Measurements from ENCODE around the gene CDC27.
"Not testable (repeated sequence)": the region's sequence is repeated elsewhere in the genome, so short reads cannot be mapped to it uniquely, and the experiment has no call there.

CDC27 gene

DNA sequence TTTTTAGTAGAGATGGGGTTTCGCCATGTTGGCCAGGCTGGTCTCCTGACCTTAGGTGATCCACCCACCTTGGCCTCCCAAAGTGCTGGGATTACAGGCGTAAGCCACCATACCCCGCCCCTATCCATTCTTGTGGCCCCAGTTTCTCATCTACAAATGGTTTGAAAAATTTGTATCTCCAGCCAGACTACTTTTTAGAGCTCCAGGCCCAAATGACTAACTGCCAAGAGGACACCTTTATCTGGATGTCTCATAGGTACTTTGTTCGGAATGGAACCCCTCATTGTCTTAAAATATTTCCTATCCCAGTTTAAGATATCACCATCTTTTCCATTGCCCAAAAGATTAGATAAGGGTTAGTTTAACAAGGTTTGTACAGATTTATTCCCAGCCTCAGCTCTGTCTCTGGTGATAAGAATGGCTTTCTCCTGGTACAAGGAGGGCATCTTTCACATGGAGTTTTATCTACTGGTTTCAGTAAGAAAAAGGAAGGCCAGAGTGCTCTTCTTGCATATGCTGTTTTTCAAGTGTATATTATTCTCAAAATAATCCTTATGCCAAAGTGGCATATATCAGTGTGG lies 4.9 kb upstream of the CDC27 start:
- DNase-seq (ENCODE audit: low read depth in 2 of 2), result no peak

DNA sequence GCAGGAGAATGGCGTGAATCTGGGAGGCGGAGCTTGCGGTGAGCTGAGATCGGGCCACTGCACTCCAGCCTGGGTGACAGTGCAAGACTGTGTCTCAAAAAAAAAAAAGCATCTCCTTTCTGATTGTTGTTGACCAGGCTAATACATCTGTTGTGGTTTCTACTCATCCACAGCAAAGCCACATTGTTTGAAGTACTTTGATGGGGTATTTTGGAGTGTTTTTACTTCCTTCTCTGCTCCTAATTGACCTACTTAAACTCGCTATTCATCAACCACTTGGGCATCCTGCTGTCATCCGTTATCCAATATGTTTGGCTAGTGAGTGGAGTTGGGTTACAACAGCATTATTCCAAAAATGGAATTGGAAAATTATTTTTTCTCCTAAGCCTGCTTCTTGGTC lies 3.5 kb upstream of the CDC27 start:
- DNase-seq (ENCODE audit: low read depth in 2 of 2), result no peak

DNA sequence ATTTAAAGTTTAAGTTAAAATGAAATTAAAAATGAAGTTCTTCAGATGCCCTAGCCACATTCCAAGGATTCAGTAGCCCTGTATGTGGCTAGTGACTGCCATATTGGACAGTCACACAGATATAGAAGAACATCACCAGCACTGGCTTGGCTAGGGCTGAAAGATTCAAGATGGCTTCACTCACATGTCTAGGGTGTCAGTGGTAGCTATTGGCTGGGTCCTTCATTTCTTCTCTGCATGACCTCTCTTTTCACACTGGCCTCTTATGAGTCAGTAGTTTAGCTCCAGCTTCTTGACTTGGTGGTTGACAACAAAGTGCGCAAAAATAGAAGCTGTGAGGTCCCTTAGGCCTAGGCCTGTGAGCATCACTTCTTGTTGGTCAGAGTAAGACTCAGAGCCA lies 1.7 kb upstream of the CDC27 start:
- no peak for DNase-seq (ENCODE audit: low read depth in 2 of 2)

DNA sequence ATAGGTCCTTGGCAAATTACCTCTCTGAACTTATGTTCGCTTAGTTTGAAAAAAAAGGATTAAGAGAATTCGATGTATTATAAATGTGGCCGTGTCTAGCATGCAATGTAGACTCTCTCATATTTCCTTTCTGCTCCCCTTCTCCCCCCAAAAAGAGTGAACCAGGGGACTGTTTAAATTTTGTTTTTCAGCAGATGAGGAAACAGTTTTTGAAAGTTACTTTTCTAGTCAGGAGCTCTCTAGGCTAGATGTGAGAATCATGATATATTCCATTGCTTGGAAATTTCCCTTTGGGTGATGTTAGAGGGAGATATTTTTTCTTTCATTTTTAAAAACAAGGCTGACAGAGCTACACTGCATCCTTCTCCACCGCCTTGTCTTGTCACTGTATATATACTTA lies 1.1 kb upstream of the CDC27 start:
- no peak for DNase-seq (ENCODE audit: low read depth in 2 of 2)

DNA sequence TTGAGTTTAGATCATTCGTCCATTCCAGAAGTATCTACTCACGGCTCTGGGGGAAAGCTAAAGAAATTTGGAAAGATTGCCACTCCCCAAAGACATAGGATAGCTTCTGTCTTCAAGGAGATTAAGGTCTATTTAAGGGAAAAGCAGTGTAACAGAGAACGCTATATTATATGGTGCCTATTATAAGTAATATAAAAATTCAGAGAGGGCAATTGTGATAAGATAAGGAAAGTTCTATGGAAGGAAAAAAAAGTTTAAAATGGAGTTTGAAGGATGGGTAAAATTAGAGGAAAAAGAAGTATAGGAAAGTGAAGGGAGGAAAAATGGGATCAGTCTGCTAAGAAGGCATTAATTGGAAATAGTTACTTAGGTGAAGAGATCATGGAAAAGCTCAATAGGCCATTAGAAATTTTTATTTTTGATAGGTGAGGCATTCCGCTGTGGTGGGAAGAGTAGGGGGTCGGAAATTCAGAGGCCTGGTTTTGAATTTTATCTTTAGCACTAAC lies 690 bp upstream of the CDC27 start:
- DNase-seq (ENCODE audit: low read depth in 2 of 2), result no peak

DNA sequence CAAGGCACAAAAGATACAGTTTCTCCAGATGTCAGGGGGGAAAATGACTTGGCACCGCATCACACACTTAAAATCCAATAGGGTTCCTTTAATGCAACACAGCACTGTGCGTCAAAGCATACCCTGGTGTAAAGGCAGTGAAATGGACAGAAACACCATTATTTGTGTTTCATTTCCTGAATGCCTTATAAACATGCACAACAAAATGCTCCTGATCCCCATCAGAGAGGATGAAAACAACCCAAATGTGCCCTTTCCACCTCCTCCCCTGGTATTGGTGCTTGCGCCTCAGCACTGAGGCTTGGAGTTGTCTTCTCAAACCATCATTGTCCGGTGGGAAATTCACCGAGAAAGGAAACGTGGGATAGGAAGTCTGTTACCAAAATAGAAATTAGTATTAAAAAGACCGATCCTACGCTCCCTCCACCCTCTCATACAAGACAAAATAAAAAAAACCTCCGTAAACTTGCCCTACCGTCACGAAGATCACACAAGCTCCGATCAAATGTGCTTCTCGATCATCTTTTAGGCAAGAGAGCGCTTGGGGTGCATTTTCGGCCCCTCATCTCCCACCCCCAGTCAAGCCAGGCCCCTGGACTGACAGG lies 722 bp downstream of the CDC27 start:
- no peak for DNase-seq (ENCODE audit: low read depth in 2 of 2)

DNA sequence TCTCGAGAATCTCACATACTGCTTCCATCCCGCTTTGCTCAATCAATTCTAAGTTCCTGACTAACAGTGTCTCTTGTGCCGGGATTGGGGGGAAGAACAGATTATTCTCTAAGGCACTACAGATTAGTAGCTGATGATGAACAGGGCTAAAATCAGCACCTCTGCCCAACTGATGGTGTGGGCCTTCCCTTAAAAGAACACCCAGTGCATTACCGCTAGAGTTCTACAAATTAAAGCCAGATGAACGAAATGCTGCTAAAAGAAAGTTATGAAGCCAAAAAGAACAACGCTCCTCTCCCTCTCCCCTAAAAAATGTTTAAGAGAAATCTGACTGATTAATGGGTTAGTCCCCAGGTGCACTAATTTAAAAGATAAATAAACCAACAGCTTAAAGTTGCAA lies 4.4 kb downstream of the CDC27 start:
- no peak for DNase-seq (ENCODE audit: low read depth in 2 of 2)

DNA sequence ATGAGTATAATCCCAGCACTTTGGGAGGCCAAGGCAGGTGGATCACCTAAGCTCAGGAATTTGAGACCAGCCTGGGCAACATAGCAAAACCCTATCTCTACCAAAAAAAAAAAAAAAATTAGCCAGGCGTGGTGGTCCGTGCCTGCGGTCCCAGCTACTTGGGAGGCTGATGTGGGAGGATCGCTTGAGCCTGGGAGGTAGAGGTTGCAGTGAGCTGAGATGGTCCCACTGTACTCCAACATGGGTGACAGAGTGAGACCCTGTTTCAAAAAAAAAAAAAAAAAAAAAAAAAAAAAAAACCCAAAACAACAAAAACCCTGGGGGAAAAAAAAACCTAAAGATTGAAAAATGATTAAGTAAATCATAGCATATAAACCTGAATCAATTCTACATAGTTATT lies 8.1 kb downstream of the CDC27 start:
- not testable (repeated sequence) for DNase-seq (ENCODE audit: low read depth in 2 of 2)

DNA sequence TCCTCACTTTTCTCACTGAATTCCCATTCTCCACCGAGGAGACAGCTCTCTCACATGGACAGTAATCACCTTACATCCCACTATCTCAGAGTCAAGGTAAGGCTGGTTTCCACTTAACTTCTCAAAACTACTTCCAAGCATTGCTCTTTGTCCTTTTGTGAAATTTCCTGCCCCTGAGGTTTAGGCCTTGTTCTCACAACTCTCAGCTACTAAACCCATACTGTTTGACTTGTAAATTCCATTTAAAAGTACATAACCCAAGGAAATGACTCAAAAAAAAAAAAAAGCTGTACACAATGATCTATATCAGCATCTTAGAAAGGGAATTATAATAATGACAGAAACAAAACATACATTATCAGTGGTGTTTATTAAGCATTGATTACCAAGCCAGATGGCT lies 8.8 kb downstream of the CDC27 start:
- no peak for DNase-seq (ENCODE audit: low read depth in 2 of 2)

DNA sequence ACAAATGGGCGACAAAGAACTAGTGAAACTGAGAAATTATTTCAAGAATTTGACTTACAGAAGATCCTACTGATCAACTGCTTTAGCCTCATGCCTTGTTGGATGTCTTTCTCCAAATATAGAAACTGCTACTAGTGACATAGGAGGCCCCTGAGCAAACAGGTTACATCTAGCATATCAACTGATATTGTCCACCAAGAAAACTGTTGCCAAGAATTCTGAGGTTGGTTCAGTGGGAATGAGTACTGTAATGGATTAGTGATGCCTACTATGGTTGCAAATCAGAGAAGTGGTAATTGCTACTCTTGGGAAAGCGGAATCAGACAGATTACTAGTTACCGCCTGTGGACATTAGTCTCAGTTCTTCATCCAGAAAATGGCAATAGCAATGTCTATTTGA lies 10.0 kb downstream of the CDC27 start:
- DNase-seq (ENCODE audit: low read depth in 2 of 2), result no peak

DNA sequence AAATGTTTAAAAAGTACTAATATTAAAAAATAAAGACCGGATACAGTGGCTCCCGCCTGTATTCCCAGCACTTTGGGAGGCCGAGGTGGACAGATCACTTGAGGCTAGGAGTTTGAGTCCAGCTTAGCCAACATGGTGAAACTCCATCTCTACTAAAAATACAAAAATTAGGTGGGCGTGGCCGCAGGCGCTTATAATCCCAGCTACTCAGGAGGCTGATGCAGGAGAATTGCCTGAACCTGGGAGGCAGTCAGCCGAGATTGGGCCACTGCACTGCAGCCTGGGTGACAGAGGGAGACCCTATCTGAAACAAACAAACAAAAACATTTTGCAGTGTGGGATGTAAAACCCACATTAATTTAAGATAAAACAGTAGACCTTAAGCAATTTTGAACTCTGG lies 11.8 kb downstream of the CDC27 start:
- no peak for DNase-seq (ENCODE audit: low read depth in 2 of 2)

DNA sequence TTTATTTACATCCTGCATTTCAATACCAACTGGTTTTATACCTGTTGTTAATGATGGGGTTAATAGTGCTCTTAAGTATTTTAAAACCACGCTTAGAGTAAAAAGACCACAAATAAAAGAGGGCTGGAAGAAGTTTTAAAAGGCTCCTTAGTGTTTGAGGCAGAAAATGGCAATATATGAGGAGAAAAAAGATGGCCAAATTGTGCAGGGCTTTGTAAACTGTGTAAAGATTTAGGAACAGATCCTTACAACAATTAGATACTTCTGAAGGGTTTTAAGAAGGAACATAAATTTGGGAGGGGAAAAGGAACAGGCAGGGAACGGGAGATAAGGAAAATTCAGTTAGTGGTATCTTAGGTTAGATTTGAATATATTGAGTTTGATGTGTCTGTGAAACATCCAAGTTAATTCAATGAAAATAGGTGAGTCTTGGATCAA lies 12.7 kb downstream of the CDC27 start:
- no peak for DNase-seq (ENCODE audit: low read depth in 2 of 2)

DNA sequence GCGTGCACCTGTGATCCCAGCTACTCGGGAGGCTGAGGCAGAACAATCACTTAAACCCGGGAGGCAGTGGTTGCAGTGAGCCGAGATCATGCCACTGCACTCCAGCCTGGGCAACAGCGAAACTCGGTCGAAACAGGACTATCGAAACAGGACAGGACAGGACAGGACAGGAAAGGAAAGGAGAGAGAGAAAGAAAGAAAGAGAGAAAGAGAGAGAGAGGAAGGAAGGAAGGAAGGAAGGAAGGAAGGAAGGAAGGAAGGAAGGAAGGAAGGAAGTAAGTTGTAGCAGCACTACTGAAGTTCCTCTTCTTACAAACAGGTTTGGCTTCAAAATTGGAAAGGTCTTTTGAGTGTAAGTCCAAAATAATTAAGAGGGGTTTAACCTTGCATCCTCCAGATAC lies 14.3 kb downstream of the CDC27 start:
- not testable (repeated sequence) for DNase-seq (ENCODE audit: low read depth in 2 of 2)

DNA sequence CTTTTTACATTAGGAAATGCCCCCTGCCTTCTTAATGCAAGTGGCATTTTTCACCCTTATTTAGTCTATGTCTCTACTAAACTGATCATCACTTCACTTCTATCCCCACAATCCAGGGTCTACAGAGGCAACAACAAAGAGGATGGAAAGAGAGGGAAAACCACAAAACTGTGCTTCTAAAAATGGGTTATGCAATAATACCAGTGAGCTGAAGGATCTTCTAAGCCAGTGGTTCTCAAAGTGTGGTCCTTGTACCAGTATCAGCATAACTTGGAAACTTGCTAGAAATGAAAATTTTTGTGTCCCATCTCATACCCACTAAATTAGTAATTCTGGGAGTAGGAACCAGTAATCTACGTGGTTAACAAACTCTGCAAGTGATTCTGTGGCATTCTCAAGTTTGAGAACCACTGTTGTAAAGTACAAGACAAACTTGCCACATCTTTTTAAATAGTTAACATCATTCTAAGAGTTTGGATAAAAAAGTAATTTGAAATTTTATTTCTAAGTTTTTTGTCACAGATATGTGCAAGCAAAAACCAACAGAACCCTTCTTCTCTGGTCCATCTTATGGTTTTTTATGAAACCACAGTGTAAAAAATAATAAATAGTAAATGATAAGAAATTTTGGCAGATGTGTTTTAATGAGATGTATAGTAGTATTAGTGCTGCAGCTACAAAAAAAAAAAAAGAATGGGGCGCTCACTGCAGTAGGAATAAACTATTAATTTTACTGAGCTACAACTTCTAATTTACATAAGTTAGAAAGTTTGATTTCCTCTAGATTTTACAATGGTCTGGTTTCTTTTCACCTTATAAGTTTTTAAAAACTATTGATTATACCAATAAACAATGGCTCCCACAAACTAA lies 16.2 kb downstream of the CDC27 start:
- DNase-seq (ENCODE audit: low read depth in 2 of 2), result no peak

DNA sequence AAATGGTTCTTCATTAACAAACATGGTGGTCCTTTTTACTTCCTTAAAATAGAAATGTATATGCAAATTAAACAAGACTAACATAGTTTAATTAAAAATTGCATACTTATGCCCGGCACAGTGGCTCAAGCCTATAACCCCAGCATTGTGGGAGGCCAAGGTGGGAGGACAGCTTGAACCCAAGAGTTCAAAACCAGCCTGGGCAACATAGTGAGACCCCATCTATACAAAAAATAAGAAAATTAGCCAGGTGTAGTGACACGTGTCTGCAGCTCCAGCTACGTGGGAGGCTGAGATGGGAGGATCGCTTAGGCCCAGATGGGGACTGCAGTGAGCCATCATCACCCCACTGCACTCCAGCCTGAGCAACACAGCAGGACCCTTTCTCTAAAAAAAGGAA lies 18.4 kb downstream of the CDC27 start:
- no peak for DNase-seq (ENCODE audit: low read depth in 2 of 2)

DNA sequence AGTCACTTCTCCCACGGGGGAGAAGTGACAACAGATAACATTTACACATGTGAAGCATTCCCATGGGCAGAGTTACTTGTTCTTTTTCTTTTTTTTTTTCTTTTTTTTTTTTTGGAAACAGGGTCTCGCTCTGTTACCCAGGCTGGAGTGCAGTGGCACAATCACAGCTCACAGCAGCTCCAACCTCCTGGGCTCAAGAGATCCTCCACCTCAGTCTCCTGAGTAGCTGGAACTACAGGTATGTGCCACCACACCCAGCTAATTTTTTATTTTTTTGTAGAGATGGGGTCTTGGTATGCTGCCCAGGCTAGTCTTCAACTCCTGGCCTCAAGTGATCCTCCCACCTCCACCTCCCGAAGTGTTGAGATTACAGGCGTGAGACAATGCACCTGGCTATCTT lies 20.2 kb downstream of the CDC27 start:
- DNase-seq (ENCODE audit: low read depth in 2 of 2), result not testable (repeated sequence)

DNA sequence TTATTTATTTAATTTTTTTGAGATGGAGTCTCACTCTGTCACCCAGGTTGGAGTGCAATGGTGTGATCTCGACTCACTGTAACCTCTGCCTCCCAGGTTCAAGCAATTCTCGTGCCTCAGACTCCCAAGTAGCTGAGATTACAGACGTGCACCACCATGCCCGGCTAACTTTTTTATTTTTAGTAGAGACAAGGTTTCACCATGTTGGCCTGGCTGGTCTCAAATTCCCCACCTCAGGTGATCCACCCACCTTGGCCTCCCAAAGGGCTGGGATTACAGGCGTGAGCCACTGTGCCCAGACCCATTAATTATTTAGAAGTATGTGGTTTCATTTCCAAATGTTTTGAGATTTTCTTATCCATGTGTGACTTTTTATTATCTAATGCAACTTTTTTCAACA lies 22.2 kb downstream of the CDC27 start:
- not testable (repeated sequence) for DNase-seq (ENCODE audit: low read depth in 2 of 2)

DNA sequence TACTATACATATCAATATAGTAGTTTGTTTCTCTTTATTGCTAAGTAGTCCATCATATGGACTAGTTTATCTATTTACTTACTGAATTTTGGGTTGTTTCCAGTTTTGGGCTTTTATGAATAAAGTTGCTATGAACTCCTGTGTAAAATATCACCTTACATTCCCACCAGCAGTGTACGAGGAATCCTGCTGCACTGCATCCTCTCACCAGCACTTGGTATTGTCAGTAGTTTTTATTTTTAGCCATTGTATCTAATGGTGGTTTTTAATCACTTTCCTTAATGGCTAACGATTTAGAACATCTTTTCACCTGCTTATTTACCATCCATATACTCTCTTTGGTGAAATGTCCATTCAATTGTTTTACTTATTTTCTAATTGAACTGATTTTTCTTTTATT lies 24.0 kb downstream of the CDC27 start:
- no peak for DNase-seq (ENCODE audit: low read depth in 2 of 2)

DNA sequence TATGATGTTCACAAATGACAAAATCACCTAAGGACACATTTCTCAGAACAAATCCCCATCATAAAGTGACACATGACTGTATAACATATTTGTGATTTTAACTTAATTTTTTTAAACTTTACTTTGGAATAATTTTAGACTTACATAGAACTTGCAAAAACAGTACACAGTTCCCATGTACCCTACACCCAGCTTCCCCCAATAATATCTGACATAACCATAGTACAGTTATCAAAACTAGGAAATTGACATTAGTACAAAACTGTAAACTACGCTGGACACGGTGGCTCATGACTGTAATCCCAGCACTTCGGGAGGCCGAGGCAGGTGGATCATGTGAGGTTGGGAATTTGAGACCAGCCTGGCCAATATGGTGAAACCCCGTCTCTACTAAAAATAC lies 24.8 kb downstream of the CDC27 start:
- DNase-seq (ENCODE audit: low read depth in 2 of 2), result no peak

DNA sequence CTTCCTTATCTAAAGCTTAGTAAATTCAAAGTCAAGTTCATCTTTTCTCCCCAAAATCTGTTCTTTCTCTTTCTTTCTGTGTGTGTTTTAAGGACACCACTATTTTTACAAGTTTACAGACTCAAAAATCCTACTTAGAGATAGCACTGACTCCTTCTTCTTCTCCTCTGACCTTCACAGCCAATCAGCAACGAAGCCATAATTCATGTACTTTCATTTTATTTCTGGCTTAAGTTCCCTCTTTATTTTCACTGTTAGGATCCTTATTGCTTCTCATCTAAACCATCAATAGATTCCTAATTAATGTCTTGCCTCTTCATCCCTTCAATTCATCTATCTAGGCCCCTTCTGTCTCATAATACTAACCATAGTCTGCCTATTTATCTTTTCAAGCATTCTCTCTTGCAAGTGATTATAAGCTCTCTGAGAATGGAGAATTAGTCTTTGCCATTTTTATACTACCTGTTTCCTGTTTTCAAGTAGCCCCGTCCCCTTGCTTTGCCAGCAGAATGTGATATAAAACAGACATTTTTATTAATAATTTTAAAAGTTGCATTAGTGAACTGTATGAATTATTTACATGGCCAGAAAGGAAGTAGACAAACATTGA lies 27.0 kb downstream of the CDC27 start:
- DNase-seq (ENCODE audit: low read depth in 2 of 2), result no peak

DNA sequence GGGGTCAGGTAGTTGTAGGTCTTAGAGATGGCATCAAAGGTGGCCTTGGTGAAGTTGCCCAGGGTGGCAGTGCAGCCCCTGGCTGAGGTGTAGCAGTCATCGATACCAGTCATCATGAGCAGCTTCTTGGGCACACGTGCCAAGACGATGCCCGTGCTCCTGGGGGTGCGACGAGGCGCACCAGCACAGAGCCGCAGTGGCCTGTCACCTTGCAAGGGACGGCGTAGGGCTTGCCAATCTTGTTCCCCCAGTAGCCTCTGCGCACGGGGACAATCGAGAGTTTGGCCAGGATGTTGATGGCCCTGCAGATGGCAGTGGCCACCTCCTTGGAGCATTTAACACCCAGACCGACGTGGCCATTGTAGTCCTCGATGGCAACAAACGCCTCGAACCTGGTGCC lies 29.8 kb downstream of the CDC27 start:
- DNase-seq (ENCODE audit: low read depth in 2 of 2), result no peak

DNA sequence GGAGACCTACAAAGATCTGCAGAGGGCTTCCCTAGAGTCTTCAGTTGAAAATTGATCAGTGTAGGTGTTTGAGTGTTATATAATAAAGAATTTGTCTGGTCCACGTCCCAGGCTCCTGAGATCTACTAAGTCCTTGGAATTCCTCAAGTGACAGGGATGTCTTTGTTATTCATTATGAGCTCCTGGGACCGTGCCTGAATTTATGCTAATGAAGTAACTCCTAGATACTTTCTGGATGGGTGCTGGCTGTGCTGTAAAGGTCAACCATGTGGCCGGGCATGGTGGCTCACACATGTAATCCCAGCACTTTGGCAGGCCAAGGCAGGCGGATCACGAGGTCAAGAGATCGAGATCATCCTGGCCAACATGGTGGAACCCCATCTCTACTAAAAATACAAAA lies 43.7 kb downstream of the CDC27 start:
- no peak for DNase-seq (ENCODE audit: low read depth in 2 of 2)

DNA sequence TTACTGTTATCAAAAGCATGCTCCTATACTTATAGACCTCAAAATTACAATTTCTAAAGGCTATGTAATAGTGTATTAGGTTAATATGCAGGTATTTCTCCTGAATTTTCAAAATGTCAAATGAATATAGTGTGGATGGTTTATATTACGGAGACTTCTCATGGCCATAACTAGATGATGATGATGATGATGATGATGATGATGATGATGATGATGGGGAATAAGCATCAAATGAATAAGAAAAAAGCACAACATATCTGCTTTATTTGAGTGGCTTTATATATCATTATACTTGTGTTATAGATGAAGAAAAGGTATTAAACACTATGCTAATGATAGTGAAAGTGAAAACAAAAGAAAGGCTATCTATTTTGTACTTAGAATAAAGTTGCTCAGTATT lies 53.9 kb downstream of the CDC27 start:
- no peak for DNase-seq (ENCODE audit: low read depth in 2 of 2)
